ENCODE measurements around the gene RAPGEF1.

The RAPGEF1 gene

DNA sequence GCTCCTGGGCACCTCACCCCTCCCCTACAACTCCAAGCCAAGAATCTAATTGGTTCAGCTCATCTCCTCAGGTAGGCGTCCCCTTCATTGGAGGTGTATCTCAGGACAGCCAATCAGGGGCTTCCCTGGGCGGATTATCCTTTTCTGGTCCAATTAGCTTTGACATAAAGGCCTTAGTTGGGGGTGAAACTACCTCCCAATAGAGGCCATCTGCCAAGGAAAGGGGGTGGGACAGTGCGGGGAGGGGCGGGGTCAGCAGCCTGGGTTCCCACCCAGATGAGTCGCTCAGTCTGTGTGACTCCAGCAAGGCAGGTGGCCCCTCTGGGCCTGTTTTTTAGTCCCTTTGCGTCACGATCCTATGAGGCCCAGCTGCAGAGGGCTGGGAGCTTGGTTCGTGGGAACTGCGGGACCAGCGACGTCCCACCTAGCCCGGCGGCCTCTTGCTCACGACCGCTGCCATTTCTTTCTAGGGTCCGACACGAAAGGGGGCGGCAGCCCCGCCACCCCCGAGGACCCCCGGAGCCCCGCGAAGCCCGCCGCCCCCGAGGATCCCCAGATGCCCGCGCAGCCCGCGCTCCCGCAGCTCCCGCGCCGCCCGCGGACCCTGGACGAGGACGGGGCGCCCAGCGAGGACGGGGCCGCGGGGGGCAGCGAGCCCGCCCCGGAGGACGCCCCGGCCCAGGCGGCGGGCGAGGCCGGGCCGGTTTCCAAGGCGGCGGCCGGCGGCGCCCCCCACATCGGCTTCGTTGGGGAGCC, 185.6 kb downstream of the RAPGEF1 start:
- TF ChIP-seq TEAD4 (IDR thresholded peaks at IDR 0.05), result no peak
- no peak for TF ChIP-seq FOXM1 (IDR thresholded peaks at IDR 0.05; ENCODE audit: borderline replicate concordance, low read depth)
- TF ChIP-seq TAF1 (IDR thresholded peaks at IDR 0.05; ENCODE audit: low read depth), result no peak
- no peak for TF ChIP-seq EGR1 (IDR thresholded peaks at IDR 0.05)
- TF ChIP-seq, protein P1, sequence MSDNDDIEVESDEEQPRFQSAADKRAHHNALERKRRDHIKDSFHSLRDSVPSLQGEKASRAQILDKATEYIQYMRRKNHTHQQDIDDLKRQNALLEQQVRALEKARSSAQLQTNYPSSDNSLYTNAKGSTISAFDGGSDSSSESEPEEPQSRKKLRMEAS (IDR thresholded peaks at IDR 0.05), result no peak
- no peak for TF ChIP-seq CEBPB (IDR thresholded peaks at IDR 0.05)
- TF ChIP-seq TCF12 (IDR thresholded peaks at IDR 0.05; ENCODE audit: low read depth), result no peak
- TF ChIP-seq, protein P2, sequence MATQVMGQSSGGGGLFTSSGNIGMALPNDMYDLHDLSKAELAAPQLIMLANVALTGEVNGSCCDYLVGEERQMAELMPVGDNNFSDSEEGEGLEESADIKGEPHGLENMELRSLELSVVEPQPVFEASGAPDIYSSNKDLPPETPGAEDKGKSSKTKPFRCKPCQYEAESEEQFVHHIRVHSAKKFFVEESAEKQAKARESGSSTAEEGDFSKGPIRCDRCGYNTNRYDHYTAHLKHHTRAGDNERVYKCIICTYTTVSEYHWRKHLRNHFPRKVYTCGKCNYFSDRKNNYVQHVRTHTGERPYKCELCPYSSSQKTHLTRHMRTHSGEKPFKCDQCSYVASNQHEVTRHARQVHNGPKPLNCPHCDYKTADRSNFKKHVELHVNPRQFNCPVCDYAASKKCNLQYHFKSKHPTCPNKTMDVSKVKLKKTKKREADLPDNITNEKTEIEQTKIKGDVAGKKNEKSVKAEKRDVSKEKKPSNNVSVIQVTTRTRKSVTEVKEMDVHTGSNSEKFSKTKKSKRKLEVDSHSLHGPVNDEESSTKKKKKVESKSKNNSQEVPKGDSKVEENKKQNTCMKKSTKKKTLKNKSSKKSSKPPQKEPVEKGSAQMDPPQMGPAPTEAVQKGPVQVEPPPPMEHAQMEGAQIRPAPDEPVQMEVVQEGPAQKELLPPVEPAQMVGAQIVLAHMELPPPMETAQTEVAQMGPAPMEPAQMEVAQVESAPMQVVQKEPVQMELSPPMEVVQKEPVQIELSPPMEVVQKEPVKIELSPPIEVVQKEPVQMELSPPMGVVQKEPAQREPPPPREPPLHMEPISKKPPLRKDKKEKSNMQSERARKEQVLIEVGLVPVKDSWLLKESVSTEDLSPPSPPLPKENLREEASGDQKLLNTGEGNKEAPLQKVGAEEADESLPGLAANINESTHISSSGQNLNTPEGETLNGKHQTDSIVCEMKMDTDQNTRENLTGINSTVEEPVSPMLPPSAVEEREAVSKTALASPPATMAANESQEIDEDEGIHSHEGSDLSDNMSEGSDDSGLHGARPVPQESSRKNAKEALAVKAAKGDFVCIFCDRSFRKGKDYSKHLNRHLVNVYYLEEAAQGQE (IDR thresholded peaks at IDR 0.05; ENCODE audit: low read depth), result no peak
- TF ChIP-seq ZBTB7A (IDR thresholded peaks at IDR 0.05; ENCODE audit: low read depth), result no peak
- TF ChIP-seq, protein P3, sequence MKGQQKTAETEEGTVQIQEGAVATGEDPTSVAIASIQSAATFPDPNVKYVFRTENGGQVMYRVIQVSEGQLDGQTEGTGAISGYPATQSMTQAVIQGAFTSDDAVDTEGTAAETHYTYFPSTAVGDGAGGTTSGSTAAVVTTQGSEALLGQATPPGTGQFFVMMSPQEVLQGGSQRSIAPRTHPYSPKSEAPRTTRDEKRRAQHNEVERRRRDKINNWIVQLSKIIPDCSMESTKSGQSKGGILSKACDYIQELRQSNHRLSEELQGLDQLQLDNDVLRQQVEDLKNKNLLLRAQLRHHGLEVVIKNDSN (IDR thresholded peaks at IDR 0.05), result no peak
- TF ChIP-seq YY1 (IDR thresholded peaks at IDR 0.05; ENCODE audit: low read depth), result no peak
- TF ChIP-seq RAD21 (IDR thresholded peaks at IDR 0.05; ENCODE audit: low read depth), result no peak
- TF ChIP-seq NFIC (IDR thresholded peaks at IDR 0.05), result no peak
- no peak for TF ChIP-seq EP300 (IDR thresholded peaks at IDR 0.05; ENCODE audit: borderline replicate concordance)
- TF ChIP-seq CREB1 (IDR thresholded peaks at IDR 0.05; ENCODE audit: low read depth), result no peak

DNA sequence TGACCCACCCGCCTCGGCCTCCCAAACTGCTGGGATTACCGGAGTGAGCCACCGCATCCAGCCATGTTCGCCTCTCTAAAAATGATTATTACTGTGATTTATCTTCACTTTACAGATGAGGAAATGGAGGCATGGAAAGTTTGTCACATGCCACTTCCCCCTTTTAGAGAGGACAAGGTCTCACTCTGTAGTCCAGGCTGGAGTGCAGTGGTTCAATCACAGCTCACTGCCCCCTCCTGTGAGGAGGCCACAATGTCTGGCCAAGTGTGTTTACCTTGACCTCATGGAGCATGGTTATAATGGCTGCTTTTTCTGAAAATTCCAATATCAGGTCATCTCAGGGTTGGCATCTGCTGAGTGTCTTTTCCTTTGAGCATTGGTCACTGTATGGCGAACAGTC, 187.8 kb downstream of the RAPGEF1 start:
- TF ChIP-seq TCF12 (IDR thresholded peaks at IDR 0.05; ENCODE audit: low read depth) (no peak), YY1 (IDR thresholded peaks at IDR 0.05; ENCODE audit: low read depth) (no peak), RAD21 (IDR thresholded peaks at IDR 0.05; ENCODE audit: low read depth) (no peak), EP300 (IDR thresholded peaks at IDR 0.05; ENCODE audit: borderline replicate concordance) (no peak), CREB1 (IDR thresholded peaks at IDR 0.05; ENCODE audit: low read depth) (no peak), EGR1 (IDR thresholded peaks at IDR 0.05) (no peak)
- TF ChIP-seq, protein P3 (IDR thresholded peaks at IDR 0.05), result no peak
- TF ChIP-seq, protein P2 (IDR thresholded peaks at IDR 0.05; ENCODE audit: low read depth), result no peak

DNA sequence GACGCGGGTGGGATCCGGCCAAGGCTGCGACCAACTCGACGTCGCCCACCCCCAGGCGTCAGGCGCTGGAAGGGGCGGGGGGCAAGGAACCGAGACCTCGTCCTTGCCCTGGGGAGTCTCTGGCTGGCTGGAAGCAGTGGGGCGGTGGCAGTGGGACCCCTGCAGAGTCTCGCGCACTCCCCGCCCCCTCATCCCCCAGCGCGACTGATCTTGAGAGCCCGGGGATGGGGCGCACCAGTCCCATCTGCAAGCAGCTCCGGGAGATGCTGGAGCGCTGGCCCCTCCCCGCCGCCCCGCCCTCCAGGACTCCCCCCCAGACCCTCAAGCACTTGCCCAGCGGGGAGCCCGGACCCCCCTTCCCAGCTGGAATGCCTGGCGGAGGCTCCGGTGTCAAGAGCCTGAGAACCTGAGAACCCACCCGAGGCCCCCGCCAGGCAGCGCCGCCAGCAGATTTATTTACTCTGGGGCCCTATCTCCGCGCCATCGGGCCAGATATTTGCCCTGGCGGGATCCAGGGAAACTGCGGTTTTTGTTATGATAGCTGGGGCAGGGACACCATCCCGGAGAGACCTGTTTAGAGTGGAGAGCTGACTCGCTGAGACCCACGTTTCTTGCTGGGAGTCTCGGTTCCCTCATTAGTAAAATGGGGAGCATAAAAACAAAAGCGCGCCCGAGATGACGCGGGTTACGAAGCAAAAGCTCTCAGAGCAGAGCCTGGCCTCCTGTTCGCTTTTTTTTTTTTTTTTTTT, 193.4 kb downstream of the RAPGEF1 start:
- no peak for TF ChIP-seq YY1 (IDR thresholded peaks at IDR 0.05; ENCODE audit: low read depth)
- TF ChIP-seq, protein P1 (IDR thresholded peaks at IDR 0.05), result no peak
- TF ChIP-seq ZBTB7A (IDR thresholded peaks at IDR 0.05; ENCODE audit: low read depth), result peak; percentile 8; the same call in 1 of the 2 replicates

DNA sequence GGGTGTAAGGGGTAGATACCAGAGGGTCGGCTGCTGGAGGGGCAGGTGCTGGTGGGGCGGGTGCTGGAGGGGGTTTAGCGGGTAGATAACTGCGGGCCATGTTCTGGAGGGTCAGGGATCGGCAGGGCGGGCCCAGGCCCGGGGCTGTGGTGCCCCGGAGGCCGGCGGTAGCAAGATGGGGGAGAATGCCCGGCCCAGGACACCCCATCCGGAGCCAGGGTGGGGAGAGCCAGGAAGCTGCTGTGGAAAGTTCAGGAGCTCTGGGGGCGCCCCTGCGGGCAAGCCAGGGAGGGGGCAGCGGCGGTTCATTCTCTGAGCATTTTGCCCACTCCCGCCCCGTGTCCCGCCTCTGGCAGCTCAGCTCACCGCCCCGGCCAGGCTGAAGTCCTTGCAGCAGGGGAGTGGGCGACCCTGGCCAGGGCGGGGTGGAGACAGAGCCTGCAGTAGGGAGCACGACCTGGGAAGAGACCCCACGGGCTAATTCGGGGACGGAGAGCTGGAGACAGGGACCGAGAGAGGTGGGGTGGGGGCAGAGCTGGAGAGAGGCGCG, 194.0 kb downstream of the RAPGEF1 start:
- TF ChIP-seq TAF1 (IDR thresholded peaks at IDR 0.05; ENCODE audit: low read depth), result 0 out of 2 replicates have a peak, but pooled peaks have one; percentile 23
- TF ChIP-seq EP300 (IDR thresholded peaks at IDR 0.05; ENCODE audit: borderline replicate concordance), result no peak
- TF ChIP-seq ZBTB7A (IDR thresholded peaks at IDR 0.05; ENCODE audit: low read depth), result peak; percentile 46; the same call in 1 of the 2 replicates

DNA sequence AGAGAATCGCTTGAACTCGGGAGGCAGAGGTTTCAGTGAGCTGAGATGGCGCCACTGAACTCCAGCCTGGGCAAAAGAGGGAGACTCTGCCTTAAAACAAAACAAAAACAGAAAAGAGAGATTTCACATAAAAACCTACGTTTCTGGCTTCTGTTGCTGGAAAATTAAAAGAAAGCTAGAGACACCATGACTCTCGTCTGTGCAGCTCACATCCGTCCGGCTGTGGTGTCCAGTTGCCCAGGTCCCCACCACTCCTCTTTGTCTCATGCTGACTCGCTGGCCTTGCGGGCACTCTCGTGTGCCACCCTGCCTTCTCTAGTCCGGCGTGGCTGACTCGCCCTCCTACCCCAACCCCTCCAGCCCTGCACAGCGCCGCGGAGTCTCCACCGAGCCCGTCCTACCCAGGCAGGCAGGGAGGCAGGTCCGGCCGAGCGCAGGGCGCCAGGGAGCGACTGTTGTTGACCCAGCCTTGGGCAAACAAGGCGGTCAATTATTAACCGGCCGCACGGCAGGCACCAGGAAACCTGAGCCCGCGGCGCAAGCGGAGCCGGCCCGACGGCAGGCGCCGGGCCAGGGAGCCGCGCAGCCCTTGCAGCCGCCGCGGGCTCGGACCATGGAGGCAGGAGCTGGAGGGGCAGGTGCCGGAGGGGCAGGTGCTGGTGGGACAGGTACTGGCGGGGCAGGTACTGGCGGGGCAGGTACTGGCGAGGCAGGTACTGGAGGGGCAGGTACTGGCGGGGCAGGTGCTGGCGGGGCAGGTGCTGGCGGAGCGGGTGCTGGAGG, 194.7 kb downstream of the RAPGEF1 start, which contains the start of gene PRRT1B:
Gene PRRT1B, plus strand, starts transcription at position 521 of the 783 bp plus-strand sequence. Its CDS starts 93 bp downstream, at position 614.
- no peak for TF ChIP-seq NFIC (IDR thresholded peaks at IDR 0.05)
